Neuron (in vitro differentiated cells): Measurements from ENCODE around the gene ARL2BP.

Experiments used
- H2AFZ ChIP-seq: one replicate; pipeline ENCODE4 v1.6.1; 2013; ENCODE audit warnings: low read depth, mild to moderate bottlenecking, inconsistent platforms, low read length, moderate library complexity
- H3K27me3 ChIP-seq: one replicate; pipeline ENCODE4 v1.6.1; 2013; ENCODE audit warnings: low read length; ENCODE audit not compliant: insufficient read depth
- H3K36me3 ChIP-seq: one replicate; pipeline ENCODE4 v1.6.1; 2013; ENCODE audit warnings: low read length; ENCODE audit not compliant: insufficient read depth
- H3K4me1 ChIP-seq: one replicate; pipeline ENCODE4 v1.6.1; 2013; ENCODE audit warnings: low read length; ENCODE audit not compliant: insufficient read depth
- H3K4me3 ChIP-seq: 2 replicates; pipeline ENCODE4 v1.5.1; 2013; ENCODE audit warnings: mild to moderate bottlenecking, low read length, moderate library complexity
- H3K9me3 ChIP-seq: one replicate; pipeline ENCODE4 v1.6.1; 2013; ENCODE audit warnings: low read length

Gene ARL2BP

DNA sequence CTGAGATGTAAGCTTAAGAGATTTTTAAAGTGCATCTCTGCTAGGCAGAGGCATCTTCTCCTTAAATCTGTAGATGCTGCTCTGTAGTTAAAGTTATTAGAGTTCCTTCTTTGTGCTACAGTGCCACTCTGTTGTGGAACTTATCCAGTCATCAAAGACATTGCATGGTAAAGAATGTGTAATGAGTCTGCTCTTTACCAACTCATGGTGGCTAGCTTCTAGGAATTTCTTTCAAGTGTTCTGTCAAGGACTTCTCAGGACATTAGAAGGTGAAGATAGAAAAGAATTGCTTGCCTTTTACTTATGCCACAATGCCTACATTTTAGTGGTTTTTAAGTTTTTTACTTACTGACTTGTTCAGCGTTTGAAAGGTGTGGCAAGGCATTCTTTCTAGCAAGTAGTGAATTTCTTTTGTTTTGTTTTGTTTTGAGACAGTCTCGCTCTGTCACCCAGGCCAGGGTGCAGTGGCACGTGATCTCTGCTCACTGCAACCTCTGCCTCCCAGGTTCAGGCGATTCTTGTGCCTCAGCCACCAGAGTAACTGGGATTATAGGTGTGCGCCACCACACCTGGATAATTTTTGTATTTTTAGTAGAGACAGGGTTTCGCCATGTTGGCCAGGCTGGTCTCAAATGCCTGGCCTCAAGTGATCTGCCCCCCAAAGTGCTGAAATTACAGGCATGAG lies 20.3 kb upstream of the ARL2BP start:
- H3K36me3 ChIP-seq, result peaks cover 85% of the 10 kb centered on the region
- H2AFZ ChIP-seq, result no peak overlapping the region
- H3K4me1 ChIP-seq, result peaks cover 6% of the 10 kb centered on the region
- H3K27me3 ChIP-seq, result no peaks in the 10 kb centered on the region
- peaks cover 3% of the 10 kb centered on the region for H3K9me3 ChIP-seq
- no peak overlapping the region for H3K4me3 ChIP-seq

DNA sequence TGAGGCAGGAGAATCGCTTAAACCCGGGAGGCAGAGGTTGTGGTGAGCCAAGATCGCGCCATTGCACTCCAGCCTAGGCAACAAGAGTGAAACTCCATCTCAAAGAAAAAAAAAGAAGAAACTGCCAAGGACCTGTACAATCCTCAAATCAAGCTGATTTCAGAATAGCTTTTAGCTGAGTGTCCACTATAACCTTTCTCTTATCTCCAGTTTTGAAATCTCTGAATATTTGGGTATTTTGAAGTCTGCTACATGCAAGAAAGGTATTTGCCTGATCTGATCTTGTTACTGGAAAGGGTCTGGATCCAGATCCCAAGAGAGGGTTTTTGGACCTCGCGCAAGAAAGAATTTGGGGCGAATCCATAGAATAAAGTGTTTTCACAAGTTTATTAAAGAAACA lies 19.1 kb upstream of the ARL2BP start:
- no peaks in the 10 kb centered on the region for H3K27me3 ChIP-seq
- H3K9me3 ChIP-seq, result no peaks in the 10 kb centered on the region
- no peak overlapping the region for H2AFZ ChIP-seq
- no peak overlapping the region for H3K4me3 ChIP-seq
- H3K36me3 ChIP-seq, result peaks cover 87% of the 10 kb centered on the region
- peaks cover 6% of the 10 kb centered on the region for H3K4me1 ChIP-seq

DNA sequence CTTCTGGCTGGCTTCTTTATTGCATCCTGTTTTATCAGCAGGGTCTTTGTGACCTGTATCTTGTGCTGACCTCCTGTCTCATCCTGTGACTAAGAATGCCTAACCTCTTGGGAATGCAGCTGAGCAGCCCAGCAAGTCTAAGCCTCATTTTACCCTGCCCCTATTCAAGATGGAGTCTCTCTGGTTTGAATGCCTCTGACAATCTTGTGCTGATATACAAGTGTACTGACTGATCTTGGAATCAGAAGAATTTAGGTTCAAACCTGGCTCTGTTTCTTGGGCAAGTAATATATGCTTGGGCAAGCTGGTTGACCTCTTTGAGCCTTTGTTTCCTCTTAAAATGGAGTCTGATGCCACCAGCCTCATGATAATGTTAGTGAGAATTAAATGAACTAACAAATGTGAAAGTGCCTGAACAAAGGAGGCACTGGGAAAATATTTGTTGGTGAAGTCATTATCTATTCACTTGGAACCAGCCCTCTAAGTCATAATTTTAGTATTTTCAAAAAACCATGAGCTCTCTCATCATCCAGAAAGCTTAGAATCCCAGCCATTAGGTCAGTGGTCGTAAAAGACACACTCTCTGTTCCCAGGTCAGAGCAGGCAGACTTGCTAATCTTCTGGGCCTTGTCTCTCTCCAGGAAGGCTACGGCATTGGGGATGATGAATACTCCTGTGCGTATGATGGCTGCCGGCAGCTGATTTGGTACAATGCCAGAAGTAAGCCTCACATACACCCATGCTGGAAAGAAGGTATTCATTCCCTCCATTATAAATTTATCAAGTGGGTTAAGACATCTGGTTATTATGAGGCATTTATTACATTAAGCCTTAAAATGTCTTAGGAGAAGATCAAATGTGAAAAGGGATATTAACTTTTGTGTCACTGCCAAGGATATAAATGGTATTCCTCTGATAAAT lies 18.1 kb upstream of the ARL2BP start:
- no peaks in the 10 kb centered on the region for H3K27me3 ChIP-seq
- H3K36me3 ChIP-seq, result peaks cover 87% of the 10 kb centered on the region

DNA sequence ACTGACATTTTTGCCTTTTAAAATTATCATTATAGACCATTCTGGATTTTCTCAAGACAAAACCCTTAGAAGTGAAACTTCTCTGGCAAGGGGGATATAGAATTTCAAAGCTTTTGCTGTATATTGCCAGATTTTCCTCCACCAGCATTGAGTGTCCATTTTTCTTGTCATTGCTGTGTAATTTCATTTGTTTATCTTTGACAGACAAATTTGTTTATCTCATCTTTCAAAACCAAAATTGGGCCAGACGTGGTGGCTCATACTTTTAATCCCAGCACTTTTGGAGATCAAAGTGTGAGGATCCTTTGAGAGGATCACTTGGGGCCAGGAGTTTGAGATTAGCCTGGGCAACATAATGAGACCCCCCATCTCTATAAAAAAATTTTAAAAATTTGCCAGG lies 16.0 kb upstream of the ARL2BP start:
- Histone ChIP-seq H3K36me3 (peaks cover 89% of the 10 kb centered on the region), H3K9me3 (no peaks in the 10 kb centered on the region), H3K4me3 (no peak overlapping the region), H2AFZ (no peak overlapping the region), H3K4me1 (peaks cover 6% of the 10 kb centered on the region), H3K27me3 (no peaks in the 10 kb centered on the region)

More for the DNA sequence above, 18.1 kb upstream of the ARL2BP start:
- Histone ChIP-seq H2AFZ (no peak overlapping the region), H3K4me1 (peaks cover 6% of the 10 kb centered on the region), H3K9me3 (no peaks in the 10 kb centered on the region), H3K4me3 (no peak overlapping the region)

DNA sequence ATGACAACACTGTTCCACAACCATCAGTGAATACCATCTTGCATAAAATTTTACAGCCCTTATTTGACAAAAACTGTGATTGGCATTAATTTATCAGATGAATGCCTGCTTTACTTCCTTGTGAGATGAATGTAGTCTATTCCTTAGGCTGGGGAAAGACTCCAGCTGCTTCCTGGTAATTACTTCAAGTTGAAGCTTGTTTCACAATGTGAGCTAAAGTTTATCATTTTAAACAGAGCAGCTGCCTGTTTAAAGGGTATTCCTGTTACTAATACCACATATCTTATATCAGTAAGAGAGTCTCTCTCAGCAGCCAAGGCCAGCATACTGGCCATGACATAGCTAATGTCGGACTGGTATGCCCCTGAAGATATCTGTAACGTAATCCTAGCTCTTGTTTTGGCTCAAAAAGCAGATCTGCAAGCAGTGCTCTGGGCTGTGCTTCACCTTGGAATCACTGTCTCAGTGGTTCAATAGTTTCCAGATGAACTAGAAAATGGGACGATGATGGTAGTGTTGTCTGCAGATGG lies 13.2 kb upstream of the ARL2BP start:
- Histone ChIP-seq H3K27me3 (no peaks in the 10 kb centered on the region), H3K4me1 (no peaks in the 10 kb centered on the region), H3K36me3 (peaks cover 92% of the 10 kb centered on the region), H2AFZ (no peak overlapping the region), H3K4me3 (no peak overlapping the region), H3K9me3 (peaks cover 3% of the 10 kb centered on the region)

DNA sequence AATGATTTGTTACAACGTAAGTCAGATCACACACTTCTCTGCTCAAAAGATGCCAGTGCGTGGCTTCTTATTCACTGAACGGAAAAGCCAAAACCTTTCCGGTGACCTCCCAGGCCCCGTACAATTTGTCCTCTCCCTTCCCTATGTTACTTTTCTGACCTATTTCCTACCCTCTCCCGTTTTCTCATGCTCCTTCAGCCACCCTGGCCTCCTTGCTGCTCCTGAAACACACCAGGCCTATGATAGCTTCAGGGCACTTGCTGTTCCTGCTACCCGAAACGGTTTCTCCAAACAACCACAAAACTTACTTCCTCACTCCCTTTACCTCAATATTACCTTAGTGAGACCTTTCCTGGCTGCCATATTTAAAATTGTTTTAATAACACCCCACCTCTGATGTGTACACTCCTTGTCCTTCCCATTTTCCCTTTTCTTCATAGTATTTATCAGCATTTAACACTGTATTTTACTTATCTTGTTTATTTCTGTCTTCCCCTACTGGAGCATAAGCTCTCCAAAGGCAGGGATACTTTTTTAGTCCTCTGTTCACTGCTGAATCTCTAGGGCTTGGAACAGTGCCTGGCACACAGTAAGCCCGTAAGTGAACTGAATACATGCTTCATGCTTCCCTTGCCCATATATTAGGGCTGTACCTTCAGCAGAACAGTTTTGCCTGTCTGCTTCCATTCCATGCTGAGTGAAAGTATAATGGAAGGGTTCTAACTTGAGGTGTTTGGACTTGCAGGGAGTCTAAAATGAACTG lies 10.9 kb upstream of the ARL2BP start:
- Histone ChIP-seq H3K9me3 (peaks cover 3% of the 10 kb centered on the region), H3K27me3 (no peaks in the 10 kb centered on the region), H3K36me3 (peaks cover 87% of the 10 kb centered on the region), H2AFZ (no peak overlapping the region), H3K4me1 (no peaks in the 10 kb centered on the region), H3K4me3 (no peak overlapping the region)

DNA sequence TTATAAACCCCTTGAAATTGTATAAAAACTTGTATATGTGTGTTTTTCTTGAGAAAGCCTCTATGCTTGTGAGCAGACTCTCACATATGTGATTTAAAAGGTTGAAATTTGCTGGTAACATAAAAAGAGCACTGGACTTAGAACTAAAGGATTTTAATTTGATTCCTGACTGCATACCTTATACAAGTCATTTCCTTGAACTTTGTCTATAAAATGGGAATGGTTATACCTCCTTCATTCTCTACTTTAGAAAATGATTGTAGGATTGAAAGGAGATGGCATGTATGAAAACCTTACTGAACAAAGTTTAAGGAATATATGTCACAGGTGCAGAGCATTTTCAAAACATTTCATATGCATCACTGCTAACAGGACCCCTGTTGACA lies 10.4 kb upstream of the ARL2BP start:
- Histone ChIP-seq H3K9me3 (peaks cover 3% of the 10 kb centered on the region), H3K4me3 (no peak overlapping the region), H3K27me3 (no peaks in the 10 kb centered on the region), H3K36me3 (peaks cover 89% of the 10 kb centered on the region), H2AFZ (no peak overlapping the region), H3K4me1 (no peaks in the 10 kb centered on the region)

DNA sequence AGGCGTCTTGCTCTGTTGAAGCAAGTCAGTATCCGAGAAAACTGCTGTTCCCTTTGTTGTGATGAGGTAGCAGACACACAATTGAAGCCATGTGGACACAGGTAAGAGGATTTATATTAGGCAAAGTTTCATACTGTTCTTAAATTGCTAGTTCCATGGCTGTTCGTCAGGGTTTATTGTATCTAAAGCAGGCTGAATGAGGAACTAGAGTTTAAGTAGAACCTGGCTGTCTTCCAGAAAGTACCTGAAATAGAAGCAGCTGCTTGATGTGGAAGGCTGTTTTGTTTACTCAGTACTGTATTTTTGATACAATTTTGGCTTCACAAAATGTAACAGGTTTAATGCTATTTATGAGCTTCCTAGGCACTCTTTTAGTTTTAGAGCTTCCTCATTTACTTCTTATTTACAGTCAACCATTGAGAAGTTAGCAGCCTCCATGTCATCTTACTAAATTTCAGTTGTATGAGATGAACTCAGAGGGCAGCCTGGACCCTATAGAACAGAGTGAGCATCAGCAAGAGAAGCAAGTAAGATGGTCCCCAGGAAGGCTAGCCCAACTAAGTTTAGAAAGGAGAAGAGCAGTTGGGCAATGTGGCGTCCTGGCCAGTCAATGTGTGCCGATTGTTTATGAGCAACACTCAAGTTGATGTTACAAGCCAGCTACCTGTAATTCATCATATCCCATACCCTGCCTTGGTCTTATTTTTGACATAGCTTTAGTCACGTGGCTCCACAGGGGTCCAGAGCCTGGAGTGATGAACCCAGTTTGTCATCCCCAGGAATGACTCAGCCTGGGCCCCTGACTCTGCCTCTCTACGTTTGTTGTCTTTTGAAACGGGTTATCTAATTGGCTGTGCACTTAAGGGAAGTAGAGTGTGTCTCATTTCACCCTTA lies 9.7 kb upstream of the ARL2BP start:
- Histone ChIP-seq H3K27me3 (no peaks in the 10 kb centered on the region), H3K4me3 (no peak overlapping the region), H3K9me3 (peaks cover 3% of the 10 kb centered on the region), H3K4me1 (no peaks in the 10 kb centered on the region), H2AFZ (no peak overlapping the region), H3K36me3 (peaks cover 91% of the 10 kb centered on the region)

DNA sequence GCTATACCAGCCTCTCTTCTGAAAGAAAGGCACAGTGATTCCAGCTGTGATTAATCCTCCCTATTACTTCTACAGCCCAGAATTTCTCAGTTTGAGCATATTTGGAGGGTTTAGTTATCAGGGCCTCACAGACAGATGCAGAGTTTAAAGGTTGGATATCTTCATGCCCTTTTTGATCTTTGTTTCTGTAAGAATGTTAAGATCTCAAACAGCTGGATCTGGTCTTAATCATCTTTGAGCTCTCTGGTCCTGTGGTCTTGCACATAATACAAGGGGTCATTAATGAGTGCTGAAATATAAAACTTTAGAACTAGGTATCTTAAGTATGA lies 9.1 kb upstream of the ARL2BP start:
- H2AFZ ChIP-seq, result no peak overlapping the region
- peaks cover 3% of the 10 kb centered on the region for H3K9me3 ChIP-seq
- H3K27me3 ChIP-seq, result no peaks in the 10 kb centered on the region
- no peaks in the 10 kb centered on the region for H3K4me1 ChIP-seq
- peaks cover 85% of the 10 kb centered on the region for H3K36me3 ChIP-seq
- H3K4me3 ChIP-seq, result no peak overlapping the region

DNA sequence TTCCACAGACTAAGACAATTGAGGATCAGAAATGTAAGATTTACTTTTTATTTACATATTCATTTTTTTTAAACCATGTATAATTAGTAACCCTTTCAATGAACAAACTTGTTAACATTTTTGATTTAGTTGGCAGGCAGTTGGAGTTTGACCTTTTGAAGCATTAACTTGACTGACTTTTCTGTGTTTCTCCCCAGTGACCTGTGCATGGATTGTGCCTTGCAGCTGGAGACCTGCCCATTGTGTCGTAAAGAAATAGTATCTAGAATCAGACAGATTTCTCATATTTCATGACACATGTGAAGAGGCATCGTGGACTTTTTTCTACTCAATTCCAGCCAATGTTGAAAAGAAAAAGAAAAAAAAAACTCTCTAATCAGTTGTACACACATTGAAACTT lies 6.4 kb upstream of the ARL2BP start:
- peaks cover 58% of the 10 kb centered on the region for H3K36me3 ChIP-seq
- H3K4me1 ChIP-seq, result no peaks in the 10 kb centered on the region
- H3K4me3 ChIP-seq, result no peak overlapping the region
- no peaks in the 10 kb centered on the region for H3K27me3 ChIP-seq
- no peak overlapping the region for H2AFZ ChIP-seq
- H3K9me3 ChIP-seq, result peaks cover 3% of the 10 kb centered on the region

DNA sequence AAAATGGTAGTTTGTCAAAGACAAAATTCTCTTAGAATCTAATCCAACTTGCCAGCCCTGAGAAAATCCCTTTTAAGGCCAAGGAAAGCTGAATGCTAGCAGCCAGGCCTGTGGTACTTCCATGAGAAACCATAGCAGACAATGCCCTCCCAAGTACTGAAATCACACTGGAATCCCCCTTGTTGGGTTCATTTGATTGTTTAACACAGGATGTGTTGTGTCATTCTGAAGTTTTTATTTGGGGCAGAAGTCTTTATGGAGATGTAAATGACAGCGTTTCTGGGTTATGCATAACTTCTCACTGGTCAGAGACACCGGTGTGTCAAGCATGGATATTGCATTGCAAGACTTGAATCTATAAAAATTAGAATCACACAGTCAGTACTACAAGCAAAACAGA lies 6.0 kb upstream of the ARL2BP start:
- Histone ChIP-seq H3K9me3 (peaks cover 3% of the 10 kb centered on the region), H3K4me3 (no peak overlapping the region), H2AFZ (no peak overlapping the region), H3K4me1 (no peaks in the 10 kb centered on the region), H3K36me3 (peaks cover 53% of the 10 kb centered on the region), H3K27me3 (no peaks in the 10 kb centered on the region)

DNA sequence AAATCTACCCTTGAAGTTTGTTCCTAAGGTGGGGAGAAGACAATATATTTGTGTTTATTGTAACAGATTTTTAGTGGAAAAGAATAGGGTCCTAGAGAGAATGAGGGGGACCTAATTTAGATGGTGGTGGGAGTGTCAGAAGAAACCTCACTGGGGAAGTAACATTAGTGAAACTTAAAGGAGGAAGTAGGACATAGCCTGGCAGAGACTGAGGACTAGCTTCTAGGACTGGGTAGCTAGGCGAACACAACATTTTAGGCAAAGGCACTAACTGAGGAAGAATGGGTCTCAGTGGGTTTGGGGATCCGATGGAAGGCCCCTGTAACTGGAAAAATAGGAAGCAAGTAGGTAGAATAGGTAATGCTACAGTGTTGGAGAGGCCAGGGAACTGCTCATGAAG lies 4.2 kb upstream of the ARL2BP start:
- H3K4me1 ChIP-seq, result peaks cover 2% of the 10 kb centered on the region
- no peaks in the 10 kb centered on the region for H3K27me3 ChIP-seq
- peaks cover 36% of the 10 kb centered on the region for H3K36me3 ChIP-seq
- no peak overlapping the region for H2AFZ ChIP-seq
- no peak overlapping the region for H3K4me3 ChIP-seq
- no peaks in the 10 kb centered on the region for H3K9me3 ChIP-seq
